Ureter (tissue), 1 donor: Measurements from ENCODE around the gene HSPA4. TPM values are rescaled to one million over a fixed set of nuclear protein-coding genes. Genes with fewer than 3 reads are reported as not detected.

ENCODE experiments used
- DNase-seq: peaks from one replicate; pipeline ENCODE4 v3.0.0-alpha.2; 2020; ENCODE audit warnings: low spot score
- total RNA-seq: library from RNA; stranded (reverse); gene quantifications from one replicate; pipeline ENCODE4 v1.2.4, GENCODE V29; 2023
- donor health status: DM: yes; HTN: yes; CAD: no.

HSPA4 gene
- total RNA-seq, 1 donor from 2014 or later: 114 TPM

GRCh38 chr5:133106343-133106742, 54.5 kb downstream of the HSPA4 start:
- no peak for DNase-seq

GRCh38 chr5:133106761-133107572, 55.2 kb downstream of the HSPA4 start:
- no peak for DNase-seq

- DNase-seq: no peak
Observed at GRCh38 chr5:133108481-133108921, 56.7 kb downstream of the HSPA4 start.

- DNase-seq: no peak
Observed at GRCh38 chr5:133109655-133110483, 58.1 kb downstream of the HSPA4 start.

GRCh38 chr5:133110709-133111108, 58.9 kb downstream of the HSPA4 start:
- DNase-seq: no peak

GRCh38 chr5:133111299-133111698, 59.5 kb downstream of the HSPA4 start:
- DNase-seq: peak; percentile 88

GRCh38 chr5:133112026-133112660, 60.3 kb downstream of the HSPA4 start:
- no peak for DNase-seq

- no peak for DNase-seq
Observed at GRCh38 chr5:133113331-133114061, 61.7 kb downstream of the HSPA4 start.

GRCh38 chr5:133114166-133114932, 62.5 kb downstream of the HSPA4 start:
- no peak for DNase-seq

GRCh38 chr5:133114933-133115310, 63.1 kb downstream of the HSPA4 start:
- DNase-seq: no peak

- no peak for DNase-seq
Observed at GRCh38 chr5:133116601-133117000, 64.8 kb downstream of the HSPA4 start.

GRCh38 chr5:133117166-133117911, 65.5 kb downstream of the HSPA4 start:
- peak; percentile 37 for DNase-seq

- no peak for DNase-seq
Observed at GRCh38 chr5:133117912-133118445, 66.2 kb downstream of the HSPA4 start.

GRCh38 chr5:133118741-133119140, 66.9 kb downstream of the HSPA4 start:
- no peak for DNase-seq

GRCh38 chr5:133119233-133119711, 67.5 kb downstream of the HSPA4 start:
- no peak for DNase-seq

GRCh38 chr5:133120156-133120750, 68.4 kb downstream of the HSPA4 start:
- no peak for DNase-seq

- DNase-seq: no peak
Observed at GRCh38 chr5:133121080-133121479, 69.3 kb downstream of the HSPA4 start.

- DNase-seq: no peak
Observed at GRCh38 chr5:133121611-133122150, 69.9 kb downstream of the HSPA4 start.

GRCh38 chr5:133122711-133123110, 70.9 kb downstream of the HSPA4 start:
- DNase-seq: peak; percentile 18
